Measurements from ENCODE around the gene NDUFA8.

NDUFA8 gene

DNA sequence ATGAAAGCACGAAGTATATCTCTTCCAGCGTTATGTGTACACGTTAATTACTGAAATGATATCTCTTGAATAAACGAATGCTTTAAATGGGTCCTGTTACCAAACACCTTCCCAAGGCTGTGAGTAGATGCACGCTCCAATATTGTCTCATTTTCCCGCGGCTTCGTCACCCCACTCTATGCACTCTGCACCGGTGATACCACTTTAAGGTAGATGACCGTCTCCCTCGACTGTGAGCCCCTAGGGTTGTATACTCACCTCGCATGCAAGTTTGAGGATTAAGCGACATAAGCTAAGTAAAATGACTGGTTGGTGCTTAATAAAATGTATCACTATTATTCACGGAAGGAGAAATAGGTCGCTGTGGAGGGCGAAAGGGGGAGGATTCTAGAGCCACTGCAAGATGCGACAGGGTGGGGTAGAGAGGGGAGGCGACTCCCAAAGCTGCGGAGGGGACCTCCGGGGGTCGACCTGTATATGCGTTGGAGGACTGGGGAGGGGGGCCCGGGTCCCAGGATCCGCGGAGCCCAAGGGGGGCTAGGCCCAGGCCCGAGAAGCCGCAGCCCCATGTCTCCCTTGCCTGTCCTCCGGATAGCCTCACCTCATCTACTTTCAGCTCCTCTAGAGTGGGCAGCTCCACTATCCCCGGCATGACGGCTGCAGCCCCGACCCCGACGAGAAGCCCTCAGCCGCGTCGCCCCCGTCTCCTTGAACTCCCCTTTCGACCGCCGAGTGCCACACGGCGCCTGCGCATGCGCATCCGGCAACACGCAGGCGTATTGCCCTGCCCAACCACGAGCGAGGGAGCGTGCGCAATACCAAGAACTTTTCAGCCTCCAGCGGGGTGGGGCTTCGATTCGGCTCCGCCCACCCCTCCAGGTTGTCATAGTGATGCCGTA is at the start of gene NDUFA8, which contains the start of gene MORN5:
NDUFA8 (minus strand) TSS at position 754 of the 899 bp plus-strand sequence; CDS start at position 652, 102 bp downstream.
MORN5 (plus strand) TSS at position 883 of the 899 bp plus-strand sequence. CDS start 65 bp downstream, outside the sequence.
- peak; percentile 98 for DNase-seq

DNA sequence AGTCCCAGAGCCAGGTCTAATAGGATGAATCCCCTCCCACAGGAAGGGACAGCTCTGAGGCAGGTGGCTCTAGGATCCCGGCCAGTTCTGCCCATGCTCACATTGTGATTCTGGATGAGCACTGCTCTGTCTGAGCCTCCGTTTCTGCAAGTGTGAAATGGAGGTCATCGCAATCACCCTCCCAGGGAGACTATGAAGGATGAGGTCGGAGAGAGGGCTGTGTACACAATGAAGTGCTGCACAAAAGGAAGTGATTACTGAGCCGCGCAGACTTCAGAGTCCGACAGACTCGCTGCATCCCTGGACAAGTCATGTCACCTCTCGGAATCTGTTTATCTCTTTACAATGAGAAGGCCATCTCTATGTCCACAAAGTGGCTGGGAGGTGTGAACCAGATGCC is 47.5 kb upstream of the NDUFA8 start:
- no peak for DNase-seq

DNA sequence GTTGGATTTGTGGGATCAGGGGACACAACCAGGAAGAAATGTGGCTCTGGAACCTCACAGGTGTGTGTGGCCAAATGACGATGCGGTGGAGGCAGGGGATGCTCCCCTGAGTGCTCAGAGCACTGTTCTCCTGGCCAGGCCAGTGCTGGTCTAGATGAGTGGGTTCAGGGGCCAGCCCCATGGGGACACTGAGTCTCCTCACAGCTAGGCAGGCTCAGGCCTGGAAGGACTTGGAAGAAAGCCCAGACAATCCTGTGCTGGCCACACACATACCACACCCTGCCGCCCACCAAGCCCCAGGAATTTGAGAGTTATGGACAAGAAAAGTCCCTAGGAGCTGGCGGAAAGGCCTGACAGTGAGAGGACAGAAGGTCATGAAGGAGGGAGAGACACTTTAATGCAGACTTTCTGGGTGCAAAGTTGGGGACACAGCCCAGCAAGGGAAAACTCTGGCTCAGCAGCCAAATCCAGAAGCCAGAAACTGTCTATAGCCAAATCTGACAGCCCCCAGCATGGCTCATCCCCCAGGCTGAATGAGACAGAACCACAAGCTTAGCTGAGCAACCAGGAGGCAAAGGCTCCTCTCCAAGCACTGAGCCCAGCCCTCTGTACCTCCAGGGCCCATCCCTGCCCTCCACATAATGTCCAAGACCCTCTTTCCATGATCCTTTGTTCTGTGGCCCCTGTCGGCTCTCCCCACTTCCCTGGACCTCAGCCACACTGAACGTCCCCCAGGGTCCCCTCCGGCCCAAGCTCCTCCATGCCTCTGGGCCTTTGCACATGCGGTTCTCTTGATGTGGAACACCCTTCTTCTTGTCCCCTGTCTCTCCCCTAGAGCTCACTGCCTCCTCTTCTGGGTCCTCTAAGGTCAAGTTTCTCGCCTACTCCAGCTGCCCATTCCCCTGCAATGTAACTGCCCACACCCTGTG is 46.8 kb upstream of the NDUFA8 start:
- DNase-seq: no peak

DNA sequence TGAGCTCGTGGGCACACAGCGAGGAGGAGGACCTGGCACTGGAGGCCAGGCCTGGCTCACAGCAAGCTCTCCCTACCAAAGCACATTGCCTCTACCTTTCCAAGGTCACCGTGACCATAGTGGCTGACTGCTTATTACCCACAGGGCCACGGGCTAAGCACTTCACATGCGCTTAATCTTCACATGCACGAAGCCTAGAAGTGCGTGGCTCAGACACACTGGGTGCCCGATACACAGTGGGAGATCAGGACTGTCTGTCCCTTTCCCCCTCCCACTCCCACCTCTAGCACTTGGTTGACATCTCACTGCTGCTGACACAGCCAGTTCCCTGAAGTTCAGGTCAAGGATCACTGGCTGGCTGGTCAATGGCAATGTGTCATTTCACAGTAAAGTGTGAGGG is 45.6 kb upstream of the NDUFA8 start:
- DNase-seq: no peak

DNA sequence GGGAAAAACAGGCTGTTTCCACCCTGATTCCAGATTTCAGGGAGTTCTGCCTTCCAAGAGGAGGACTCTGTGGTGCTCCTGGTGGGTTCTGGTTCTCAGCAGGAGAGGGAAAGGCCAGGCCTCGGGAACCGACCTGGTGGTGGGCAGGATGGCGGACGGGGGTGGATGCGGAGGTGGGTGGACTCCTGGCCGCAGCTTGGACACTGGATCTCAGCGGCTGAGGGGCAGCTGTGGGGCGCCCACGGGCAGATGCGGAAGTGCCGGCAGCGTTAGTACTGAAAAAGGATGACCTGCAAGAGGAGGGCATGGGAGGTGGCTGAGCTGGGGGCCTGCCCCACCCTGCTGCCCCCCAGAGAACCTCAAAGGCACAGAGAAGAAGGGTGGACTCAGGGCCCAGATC is 44.9 kb upstream of the NDUFA8 start:
- DNase-seq: no peak

DNA sequence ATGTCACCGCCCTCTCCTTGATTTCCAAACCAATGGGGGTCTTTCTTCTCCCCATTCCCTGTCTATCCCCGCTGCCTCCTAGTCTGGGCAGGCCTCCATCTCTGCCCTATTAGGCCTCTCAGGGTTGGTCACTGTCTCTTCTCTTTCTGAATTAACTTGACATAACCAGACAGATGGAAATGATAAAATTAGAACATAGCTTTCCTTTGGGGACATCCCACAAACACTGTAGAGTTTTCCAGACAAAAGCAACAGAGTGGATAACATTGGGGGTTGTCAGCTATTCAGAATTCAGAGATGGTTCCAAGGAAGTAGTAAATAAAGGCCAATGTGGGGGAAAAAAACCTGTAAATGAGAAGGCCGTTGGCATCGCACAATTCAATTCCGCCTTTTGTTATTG is 44.5 kb upstream of the NDUFA8 start:
- no peak for DNase-seq

DNA sequence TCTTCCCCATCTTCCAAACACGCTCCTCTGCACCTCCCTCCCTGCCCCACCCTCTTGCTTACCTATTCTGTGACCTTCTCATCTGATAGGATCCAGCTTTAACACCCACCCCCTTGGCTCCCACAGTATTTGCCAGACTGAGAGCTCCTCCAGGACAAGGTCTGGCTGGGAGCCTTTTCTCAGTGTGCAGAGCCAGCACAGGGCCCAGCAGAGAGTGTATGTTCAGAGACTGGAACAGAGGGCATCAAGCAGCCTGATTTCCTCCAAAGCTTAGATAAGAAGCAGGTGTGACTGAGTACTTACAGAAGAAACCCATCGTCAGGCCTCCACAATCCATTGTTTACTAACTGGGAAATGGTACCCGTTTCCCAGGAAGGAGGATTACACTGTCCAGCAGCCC is 42.5 kb upstream of the NDUFA8 start:
- DNase-seq: no peak

DNA sequence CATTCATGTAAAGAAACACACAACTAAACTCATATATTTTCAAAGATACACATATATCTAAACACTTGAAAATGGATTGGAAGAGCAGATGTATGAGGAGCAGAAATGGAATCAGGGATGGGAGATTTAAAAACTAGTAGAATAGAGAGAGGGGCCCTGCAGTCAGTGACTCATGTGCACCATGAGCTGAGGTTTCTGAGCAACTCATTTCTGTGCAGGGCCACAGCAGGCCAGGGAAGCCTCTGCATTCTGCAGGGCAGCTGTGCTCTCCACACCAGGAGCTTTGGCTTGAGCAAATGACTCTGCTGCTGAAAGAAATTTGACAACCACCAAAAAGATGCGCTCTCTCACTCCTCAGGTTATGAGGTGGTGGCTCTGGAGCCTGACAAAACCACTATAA is 42.1 kb upstream of the NDUFA8 start:
- DNase-seq: no peak

DNA sequence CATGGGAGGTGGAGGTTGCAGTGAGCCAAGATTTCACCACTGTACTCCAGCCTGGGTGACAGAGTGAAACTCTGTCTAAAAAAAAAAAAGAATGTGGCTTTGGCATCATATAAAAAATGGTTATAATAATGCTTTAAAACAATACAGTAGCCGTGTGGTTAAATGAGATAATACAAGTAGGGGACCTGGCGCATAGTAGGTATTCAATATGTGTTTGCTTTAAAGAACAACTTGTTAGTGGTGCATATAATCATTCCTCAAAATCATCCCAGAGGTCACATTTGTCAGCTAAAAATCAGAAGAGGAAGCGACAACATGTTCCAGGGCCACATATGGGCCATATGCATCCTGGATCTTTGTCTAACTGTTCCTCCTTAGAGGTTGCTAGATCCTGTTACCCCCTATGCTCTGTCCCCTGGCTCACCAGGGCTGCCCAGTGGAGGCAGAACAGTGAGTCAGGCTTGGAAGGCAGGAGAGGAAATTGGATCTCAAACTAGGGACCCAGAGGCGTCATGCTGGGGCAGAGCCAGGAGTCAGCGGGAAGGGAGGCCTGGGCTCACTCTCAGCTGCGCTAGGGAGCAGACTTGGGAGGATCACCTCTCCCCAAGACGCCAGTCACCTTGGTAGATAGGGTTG is 41.5 kb upstream of the NDUFA8 start:
- no peak for DNase-seq

DNA sequence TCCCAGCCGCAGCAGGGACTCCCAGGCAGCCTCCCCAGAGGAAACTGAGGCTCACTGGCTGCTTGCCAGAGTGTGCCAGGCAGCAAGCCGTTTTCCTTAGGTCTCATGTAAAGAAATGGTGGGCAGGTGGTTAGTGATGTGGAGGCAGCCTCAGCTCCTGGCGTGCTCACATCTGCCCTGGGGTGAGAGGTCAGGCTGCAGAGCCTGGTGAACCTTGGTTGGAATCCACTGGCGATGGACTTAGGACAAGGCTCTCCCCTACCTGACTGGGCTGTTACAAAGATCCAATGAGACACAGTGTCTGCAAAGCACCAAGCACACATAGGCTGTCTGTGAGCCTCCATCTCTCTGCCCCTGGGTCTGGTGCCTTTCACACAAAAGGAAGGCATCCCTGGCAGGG is 38.3 kb upstream of the NDUFA8 start:
- no peak for DNase-seq

DNA sequence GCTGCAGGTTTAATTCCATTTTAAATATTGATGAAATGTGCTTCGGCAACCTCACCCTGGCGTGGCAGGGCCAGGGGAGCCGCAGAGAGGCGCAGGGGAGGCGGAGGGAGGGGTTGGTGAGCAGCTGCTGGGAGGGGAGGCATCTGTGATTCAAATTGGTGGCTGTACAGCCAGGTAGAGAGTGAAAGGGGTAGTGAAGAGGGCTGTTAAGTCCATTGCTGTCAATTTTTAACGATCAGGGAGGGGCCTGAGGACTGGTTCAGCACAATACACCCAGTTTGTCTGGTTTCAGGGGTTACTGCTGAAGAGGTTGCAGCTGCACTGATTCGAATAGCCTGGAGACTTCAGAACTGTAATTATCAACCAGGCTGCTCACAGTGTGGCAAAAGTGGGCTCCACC is 37.8 kb upstream of the NDUFA8 start:
- no peak for DNase-seq

DNA sequence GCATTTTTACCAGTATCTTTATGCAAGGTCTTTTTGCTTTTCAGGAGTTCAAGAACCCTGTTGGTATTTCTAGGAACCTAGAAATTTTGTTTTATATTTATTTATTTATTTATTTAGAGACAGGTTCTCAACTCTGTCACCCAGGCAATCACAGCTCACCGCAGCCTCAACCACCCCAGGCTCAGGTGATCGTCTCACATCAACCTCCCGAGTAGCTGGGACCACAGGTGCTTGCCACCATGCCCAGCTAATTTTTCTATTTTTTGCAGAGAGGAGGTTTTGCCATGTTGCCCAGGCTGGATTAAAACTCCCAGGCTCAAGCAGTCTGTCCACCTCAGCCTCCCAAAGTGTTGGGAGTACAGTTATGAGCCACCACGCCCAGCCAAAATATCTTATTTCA is 36.3 kb upstream of the NDUFA8 start:
- no peak for DNase-seq

DNA sequence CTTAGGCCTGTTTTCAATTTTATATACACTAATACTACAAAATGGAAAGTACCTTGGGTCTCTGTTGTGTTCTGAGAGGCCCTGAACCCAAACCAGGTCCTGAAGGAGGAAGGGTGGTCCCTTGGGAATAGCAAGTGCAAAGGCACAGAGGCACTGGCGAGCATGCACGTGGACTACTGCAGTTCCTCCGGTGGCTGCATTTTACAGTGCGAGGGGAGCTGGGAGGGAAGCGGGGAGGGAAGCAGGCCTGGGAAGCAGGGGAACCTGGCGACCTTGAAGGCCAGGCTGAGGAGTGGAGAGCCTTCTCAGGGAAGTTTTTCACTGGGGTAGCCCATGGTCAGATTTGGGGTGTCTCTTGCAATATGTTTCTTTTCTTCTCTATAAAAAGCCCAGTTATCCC is 34.1 kb upstream of the NDUFA8 start:
- no peak for DNase-seq

DNA sequence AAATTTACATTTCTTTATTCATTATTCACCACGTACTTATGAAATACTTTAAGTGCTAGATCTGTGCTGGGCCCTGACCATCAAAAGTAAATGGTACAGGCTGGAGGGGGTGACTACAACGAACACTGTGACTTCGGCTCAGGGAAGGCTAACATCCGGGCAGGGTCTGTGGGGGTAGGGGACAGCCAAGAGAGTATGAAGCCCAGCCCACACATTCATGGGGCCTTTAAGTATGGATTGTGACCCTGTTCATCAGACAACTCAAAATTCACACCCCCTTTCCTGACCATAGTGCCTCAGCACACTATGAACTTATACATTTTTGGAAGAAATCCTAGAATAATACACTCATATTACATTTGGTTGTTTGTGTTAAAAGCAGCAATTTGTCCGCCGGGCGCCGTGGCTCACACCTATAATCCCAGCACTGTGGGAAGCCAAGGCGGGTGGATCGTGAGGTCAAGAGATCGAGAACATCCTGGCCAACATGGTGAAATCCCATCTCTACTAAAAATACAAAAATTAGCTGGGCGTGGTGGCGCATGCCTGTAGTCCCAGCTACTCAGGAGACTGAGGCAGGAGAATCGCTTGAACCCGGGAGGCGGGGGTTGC is 33.4 kb upstream of the NDUFA8 start:
- DNase-seq: no peak

DNA sequence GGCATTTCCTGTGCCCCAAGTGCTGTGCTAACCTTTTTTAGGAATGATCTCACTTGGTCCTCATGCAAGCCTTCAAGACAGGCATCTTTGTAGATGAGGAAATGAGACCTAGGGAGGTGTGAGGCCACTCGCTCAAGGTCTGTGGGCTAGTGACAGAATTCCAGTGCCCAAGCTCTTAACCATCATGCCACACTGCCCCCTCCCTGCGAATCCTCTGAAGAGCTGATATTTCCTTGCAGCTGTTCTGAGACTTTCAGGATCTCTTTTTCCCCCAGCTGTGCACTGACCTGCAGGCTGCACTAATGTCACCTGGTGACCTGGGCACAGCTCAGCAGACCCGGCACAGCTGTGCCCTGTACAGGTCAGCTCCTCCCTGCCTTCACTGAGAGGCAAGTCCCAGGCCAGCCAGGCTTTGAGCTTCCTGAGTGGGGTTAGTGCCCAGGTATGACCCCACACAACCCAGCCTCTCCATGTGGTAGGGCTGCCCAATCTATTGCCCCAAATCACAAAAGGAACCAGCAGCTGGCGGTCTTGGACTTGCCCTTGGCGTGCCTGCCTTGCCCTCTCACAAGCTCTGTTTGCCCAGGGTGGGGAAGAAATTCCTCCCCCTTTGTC is 32.8 kb upstream of the NDUFA8 start:
- DNase-seq: no peak

DNA sequence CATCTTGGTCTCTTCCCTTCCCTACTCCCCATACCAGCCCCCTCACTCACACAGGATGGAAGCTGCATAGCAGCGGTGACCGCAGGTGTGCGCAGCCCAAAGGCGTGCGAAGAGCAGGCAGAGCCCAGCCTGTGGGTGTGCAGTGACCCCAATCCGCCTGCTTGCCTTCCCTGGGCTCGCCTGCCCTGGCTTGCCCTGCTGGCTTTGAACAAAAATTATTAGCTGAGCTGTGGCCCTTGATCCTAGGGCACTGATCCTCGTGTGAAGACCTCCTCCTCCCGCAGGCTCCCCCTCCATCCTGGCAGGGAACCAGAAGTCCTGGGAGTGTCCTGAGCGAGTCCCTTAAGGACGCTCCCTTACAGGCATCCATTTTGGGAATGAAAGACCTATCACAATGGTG is 32.0 kb upstream of the NDUFA8 start:
- no peak for DNase-seq

DNA sequence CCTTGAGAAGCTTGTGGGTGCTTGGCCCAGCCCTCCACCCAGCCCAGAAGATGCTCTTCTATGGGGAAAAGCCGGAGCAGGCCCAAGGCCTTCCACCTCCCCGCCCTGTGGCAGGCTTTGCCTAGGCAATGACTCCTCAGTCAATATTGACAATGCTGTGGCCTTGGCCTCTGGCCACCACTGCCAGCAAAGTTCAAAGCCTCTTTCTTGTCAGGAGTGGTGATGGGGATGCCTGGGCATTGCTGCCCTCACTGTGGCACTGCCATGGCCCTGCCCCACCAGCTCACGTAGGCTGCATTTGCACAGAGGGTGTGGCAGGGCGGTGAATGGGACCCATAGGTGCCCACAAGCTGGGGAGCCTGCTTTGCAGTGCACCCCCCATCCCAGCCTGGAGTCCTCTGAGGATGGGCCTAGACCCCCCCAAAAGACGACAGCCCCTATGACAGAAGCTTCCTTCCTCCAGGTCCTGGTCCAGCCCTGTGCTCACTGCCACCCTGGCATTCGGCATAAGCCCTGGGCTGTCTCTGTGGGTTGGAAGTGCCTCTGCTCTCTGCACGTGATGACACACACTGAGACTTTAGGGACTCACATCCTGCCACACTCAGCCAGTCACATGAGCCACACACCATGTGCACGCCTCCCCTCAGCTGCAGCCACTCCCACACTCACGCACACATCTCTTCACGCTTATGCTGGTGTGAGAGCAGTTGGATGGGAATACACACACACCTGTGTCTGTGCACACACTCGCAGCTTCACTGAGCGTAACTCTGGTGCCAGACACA is 31.2 kb upstream of the NDUFA8 start:
- DNase-seq: no peak

DNA sequence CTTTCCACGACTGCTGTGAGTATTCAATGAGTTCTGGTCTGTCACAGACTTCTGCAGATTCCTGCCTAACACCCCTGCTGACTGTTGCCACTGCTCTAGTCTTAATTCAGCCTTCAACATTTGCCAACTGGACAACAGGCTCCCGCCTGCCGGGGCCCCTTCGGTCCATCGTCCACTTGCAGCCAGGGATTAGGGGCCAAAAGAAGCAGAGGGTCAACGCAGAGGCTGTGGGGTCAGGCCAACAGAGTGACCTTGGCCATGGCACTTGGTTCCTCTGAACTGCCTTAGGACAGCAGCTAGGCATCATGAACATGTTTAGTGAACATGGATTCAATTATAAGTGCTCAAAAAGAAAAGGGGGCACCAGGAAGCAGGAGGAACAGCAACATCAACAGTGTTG is 28.8 kb upstream of the NDUFA8 start:
- no peak for DNase-seq

DNA sequence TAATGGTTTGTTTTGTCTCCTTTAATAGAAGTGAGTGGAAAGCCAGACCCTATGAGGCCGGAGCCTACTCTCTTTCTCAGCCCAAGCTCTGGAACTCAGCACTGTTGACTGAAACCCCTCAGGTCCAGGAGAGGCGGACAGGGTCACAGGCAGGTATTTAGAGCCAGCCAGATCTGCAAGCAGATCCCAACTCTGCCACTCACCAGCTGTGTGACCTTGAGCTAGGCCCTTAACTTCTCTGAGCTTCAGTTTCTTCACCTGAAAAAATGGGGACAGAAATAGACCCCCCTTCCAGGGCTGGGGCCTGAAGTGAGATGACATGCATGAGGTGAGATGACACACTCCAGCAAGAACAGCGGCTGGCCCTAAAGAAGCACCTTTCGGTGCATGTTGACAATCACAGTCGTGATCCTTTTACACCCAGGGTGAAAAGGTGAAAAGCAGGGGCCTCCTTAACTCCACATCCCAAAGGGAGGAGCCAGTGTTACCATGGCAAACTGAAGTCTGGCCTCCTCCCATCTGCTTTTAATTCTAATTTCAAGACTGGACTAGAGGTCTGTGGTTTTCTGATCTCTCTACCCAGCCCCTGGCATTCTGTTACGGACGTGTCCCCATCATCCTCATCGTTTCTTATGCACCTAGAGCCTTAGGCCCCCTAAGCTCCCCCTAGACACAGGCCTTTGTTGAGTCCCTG is 27.3 kb upstream of the NDUFA8 start:
- no peak for DNase-seq

DNA sequence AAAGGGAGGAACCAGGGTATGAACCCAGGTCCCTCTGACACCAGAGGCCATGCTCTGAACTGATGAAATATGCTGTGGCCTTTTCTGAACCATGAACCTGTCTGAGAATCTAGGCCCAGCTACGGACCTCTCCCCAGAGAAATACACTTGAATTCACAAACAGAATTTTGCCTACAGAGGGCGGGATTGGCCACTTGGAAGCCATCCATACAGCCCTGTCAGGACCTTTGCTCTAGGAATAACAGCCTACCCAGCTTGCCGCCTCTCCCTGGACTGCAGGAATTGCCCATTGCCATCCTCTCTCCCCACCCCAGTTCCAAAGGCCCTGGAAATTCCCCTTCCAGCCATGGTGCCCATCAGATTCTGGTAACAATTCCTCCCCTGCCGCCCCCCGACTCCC is 26.7 kb upstream of the NDUFA8 start:
- DNase-seq: no peak

DNA sequence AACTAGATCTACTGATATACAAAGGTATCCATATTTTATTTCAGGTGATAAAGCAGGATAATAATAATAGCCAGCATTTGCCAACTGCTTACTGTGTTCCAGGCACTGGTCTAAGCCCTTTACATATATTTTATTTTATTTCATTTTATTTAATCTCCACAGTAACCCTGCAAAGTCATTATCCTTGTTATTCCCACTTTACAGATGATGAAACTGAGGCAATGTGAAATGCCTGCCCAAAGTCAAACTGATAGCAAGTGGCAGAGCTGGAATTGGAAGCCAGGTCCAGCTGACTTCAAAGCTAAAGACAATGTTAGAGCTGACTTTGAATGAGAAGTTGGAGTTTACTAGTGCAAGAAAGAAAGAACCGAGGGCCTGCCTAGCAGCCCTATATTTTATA is 25.0 kb upstream of the NDUFA8 start:
- DNase-seq: no peak

Data from activated CD4-positive, CD25-positive, alpha-beta regulatory T cell treated with anti-CD3 and anti-CD28 coated beads, Interleukin-2, amount 50 U/mL, for 72 hours (primary cell).